Endothelial cell of umbilical vein (primary cell): Measurements from ENCODE around the gene CENATAC.

ENCODE experiments used
- FOS ChIP-seq: IDR thresholded peaks from 2 replicates; pipeline ENCODE4 v1.6.1; 2011; ENCODE audit warnings: mild to moderate bottlenecking, low read length, moderate library complexity, borderline replicate concordance; ENCODE audit not compliant: insufficient read depth
- POLR2A ChIP-seq: IDR thresholded peaks from 2 replicates; pipeline ENCODE4 v1.6.1; 2012; ENCODE audit warnings: low read depth, mild to moderate bottlenecking, control low read depth, low read length
- POLR2AphosphoS5 ChIP-seq: IDR thresholded peaks from 2 replicates; pipeline ENCODE4 v1.6.1; 2012; ENCODE audit warnings: low read depth, mild to moderate bottlenecking, control low read depth, low read length, moderate library complexity; ENCODE audit not compliant: insufficient read depth
- TF ChIP-seq, protein P1 (sequence below), 2 donors: IDR thresholded peaks; 1 replicate in 1 of 2; 2 replicates in 1 of 2; pipeline ENCODE4 v1.5.1; 2011; ENCODE audit warnings: low read length in 2 of 2, mild to moderate bottlenecking in 2 of 2, moderate library complexity in 2 of 2, control low read depth in 1 of 2, inconsistent platforms in 1 of 2, low read depth in 1 of 2; ENCODE audit not compliant: insufficient read depth in 1 of 2; ENCODE audit errors: extremely low read depth in 1 of 2

DNA sequence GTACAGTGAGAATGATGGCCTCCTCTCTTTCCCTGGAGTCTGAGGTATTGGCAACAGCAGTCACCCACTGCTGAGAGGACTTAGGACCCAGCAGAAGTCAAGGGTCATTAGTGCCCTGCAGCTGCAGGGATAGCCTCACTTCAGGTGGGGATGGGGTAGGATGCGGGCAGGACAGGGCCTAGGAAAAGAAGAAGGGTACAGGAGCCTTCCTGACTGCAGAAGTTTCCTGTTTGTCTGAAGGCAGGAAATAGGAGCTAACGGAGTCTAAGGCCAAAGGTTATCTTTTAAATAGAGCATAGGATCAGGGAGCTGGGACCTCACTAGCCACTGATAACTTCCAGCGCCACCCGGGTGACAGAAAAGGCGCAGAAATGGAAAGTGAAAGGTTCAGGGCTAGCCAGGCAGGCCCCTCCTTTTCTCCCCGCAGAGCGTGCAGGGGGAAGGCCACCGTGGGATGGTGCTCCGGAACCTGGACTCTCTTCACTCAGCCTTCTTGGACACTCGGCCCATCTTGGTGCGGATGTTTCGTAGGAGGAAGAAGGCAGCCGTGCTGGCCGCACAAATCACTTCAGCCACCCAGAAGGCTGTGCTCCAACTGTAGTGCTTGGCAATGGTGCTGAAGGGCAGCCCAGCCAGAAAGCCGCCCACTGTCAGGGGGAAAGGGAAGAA, 26.6 kb downstream of the CENATAC start:
- TF ChIP-seq, protein P1, sequence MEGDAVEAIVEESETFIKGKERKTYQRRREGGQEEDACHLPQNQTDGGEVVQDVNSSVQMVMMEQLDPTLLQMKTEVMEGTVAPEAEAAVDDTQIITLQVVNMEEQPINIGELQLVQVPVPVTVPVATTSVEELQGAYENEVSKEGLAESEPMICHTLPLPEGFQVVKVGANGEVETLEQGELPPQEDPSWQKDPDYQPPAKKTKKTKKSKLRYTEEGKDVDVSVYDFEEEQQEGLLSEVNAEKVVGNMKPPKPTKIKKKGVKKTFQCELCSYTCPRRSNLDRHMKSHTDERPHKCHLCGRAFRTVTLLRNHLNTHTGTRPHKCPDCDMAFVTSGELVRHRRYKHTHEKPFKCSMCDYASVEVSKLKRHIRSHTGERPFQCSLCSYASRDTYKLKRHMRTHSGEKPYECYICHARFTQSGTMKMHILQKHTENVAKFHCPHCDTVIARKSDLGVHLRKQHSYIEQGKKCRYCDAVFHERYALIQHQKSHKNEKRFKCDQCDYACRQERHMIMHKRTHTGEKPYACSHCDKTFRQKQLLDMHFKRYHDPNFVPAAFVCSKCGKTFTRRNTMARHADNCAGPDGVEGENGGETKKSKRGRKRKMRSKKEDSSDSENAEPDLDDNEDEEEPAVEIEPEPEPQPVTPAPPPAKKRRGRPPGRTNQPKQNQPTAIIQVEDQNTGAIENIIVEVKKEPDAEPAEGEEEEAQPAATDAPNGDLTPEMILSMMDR (IDR thresholded peaks at IDR 0.05; ENCODE audit: extremely low read depth in 1 of 2, insufficient read depth in 1 of 2, low read depth in 1 of 2, low read length in 2 of 2), result no peak
- no peak for TF ChIP-seq POLR2A
- TF ChIP-seq POLR2AphosphoS5, result no peak
- TF ChIP-seq FOS, result no peak
